Measurements from ENCODE around the gene EVA1C.
"Not testable (repeated sequence)": the region's sequence is repeated elsewhere in the genome, so short reads cannot be mapped to it uniquely, and the experiment has no call there.

The EVA1C gene

GRCh38 chr21:32412162-32413014 lies at the start of gene EVA1C:
TSS of gene EVA1C (plus strand) at chr21:32412706. CDS start at chr21:32412854, 148 bp downstream.
- no peak for DNase-seq (ENCODE audit: low read depth)
- peak within 1 kb of the TSS; percentile 69 for H3K4me3 ChIP-seq (ENCODE audit: control insufficient read depth, low read depth, low read length)
- TF ChIP-seq CTCF (IDR thresholded peaks at IDR 0.05; ENCODE audit: control insufficient read depth, insufficient read depth, low read depth, low read length, missing control alignments): no peak

- H3K4me3 ChIP-seq (ENCODE audit: control insufficient read depth, low read depth, low read length): no peak overlapping the region
- TF ChIP-seq CTCF (IDR thresholded peaks at IDR 0.05; ENCODE audit: control insufficient read depth, insufficient read depth, low read depth, low read length, missing control alignments): no peak
These were observed 48.1 kb upstream of the EVA1C start for GRCh38 chr21:32364387-32364786.

GRCh38 chr21:32364796-32365195 lies 47.7 kb upstream of the EVA1C start:
- no peak for DNase-seq (ENCODE audit: low read depth)

More at GRCh38 chr21:32364387-32364786, 48.1 kb upstream of the EVA1C start:
- no peak for DNase-seq (ENCODE audit: low read depth)

GRCh38 chr21:32366191-32366590 lies 46.3 kb upstream of the EVA1C start:
- no peak overlapping the region for H3K4me3 ChIP-seq (ENCODE audit: control insufficient read depth, low read depth, low read length)
- no peak for TF ChIP-seq CTCF (IDR thresholded peaks at IDR 0.05; ENCODE audit: control insufficient read depth, insufficient read depth, low read depth, low read length, missing control alignments)
- DNase-seq (ENCODE audit: low read depth): no peak

More at GRCh38 chr21:32364796-32365195, 47.7 kb upstream of the EVA1C start:
- no peak for TF ChIP-seq CTCF (IDR thresholded peaks at IDR 0.05; ENCODE audit: control insufficient read depth, insufficient read depth, low read depth, low read length, missing control alignments)
- no peak overlapping the region for H3K4me3 ChIP-seq (ENCODE audit: control insufficient read depth, low read depth, low read length)

GRCh38 chr21:32367158-32367557 lies 45.3 kb upstream of the EVA1C start:
- H3K4me3 ChIP-seq (ENCODE audit: control insufficient read depth, low read depth, low read length): no peak overlapping the region
- DNase-seq (ENCODE audit: low read depth): no peak
- TF ChIP-seq CTCF (IDR thresholded peaks at IDR 0.05; ENCODE audit: control insufficient read depth, insufficient read depth, low read depth, low read length, missing control alignments): no peak

- TF ChIP-seq CTCF (IDR thresholded peaks at IDR 0.05; ENCODE audit: control insufficient read depth, insufficient read depth, low read depth, low read length, missing control alignments): no peak
- H3K4me3 ChIP-seq (ENCODE audit: control insufficient read depth, low read depth, low read length): no peak overlapping the region
- DNase-seq (ENCODE audit: low read depth): no peak
These were observed 44.1 kb upstream of the EVA1C start for GRCh38 chr21:32368386-32368785.

GRCh38 chr21:32368961-32369360 lies 43.5 kb upstream of the EVA1C start:
- not testable (repeated sequence) for DNase-seq (ENCODE audit: low read depth); H3K4me3 ChIP-seq (ENCODE audit: control insufficient read depth, low read depth, low read length)

All from AG09309 (cell line).